Activated CD4-positive, alpha-beta T cell treated with anti-CD3 and anti-CD28 coated beads, Interleukin-2, amount 10 ng/mL, durations not matched to agents 24 days and 14 days (primary cell): ENCODE results near the gene RNF214. TPM values are rescaled to one million over a fixed set of nuclear protein-coding genes. Genes with fewer than 3 reads are reported as not detected.

Source experiments
- DNase-seq: peaks from one replicate; pipeline ENCODE4 v3.0.0; 2022
- H3K27ac Mint-ChIP-seq: one replicate; pipeline ENCODE4 v1.8.0; 2022; ENCODE audit warnings: mild to moderate bottlenecking, mixed read lengths
- H3K27me3 Mint-ChIP-seq: one replicate; pipeline ENCODE4 v1.8.0; 2022; ENCODE audit warnings: mixed read lengths
- H3K36me3 Mint-ChIP-seq: one replicate; pipeline ENCODE4 v1.8.0; 2022; ENCODE audit warnings: low read depth, mild to moderate bottlenecking, mixed read lengths
- H3K4me1 Mint-ChIP-seq: one replicate; pipeline ENCODE4 v1.8.0; 2021; ENCODE audit warnings: mixed read lengths
- H3K4me3 Mint-ChIP-seq: one replicate; pipeline ENCODE4 v1.8.0; 2022; ENCODE audit warnings: mild to moderate bottlenecking, moderate library complexity, mixed read lengths
- H3K9me3 Mint-ChIP-seq: one replicate; pipeline ENCODE4 v1.8.0; 2021; ENCODE audit warnings: mixed read lengths
- intact Hi-C: fragments of 100-400 bp; cut with micrococcal nuclease; formaldehyde crosslinking; loops from one replicate; pipeline ENCODE4 v1.15.1; 2023
- total RNA-seq: library from RNA; stranded (reverse); gene quantifications from 2 replicates; pipeline ENCODE4 v1.2.3, GENCODE V29; 2022

Gene RNF214
- total RNA-seq, 1 donor from 2014 or later, result 23.2 TPM

GRCh38 chr11:117217141-117218084 is 15.1 kb upstream of the RNF214 start:
- Mint-ChIP-seq H3K36me3 (peaks cover 63% of the 10 kb centered on the region), H3K27ac (peak overlapping the region; percentile 19)
- intact Hi-C loops, result no loop called here

GRCh38 chr11:117218133-117218915 is 14.1 kb upstream of the RNF214 start:
- no peak for DNase-seq
- H3K4me1 Mint-ChIP-seq, result peaks cover 7% of the 10 kb centered on the region
- peaks cover 64% of the 10 kb centered on the region for H3K36me3 Mint-ChIP-seq
- no peaks in the 10 kb centered on the region for H3K27me3 Mint-ChIP-seq
- H3K27ac Mint-ChIP-seq, result peak overlapping the region; percentile 1
- H3K9me3 Mint-ChIP-seq, result no peaks in the 10 kb centered on the region
- intact Hi-C loops, result no loop called here
- H3K4me3 Mint-ChIP-seq, result no peak overlapping the region

More at GRCh38 chr11:117217141-117218084, 15.1 kb upstream of the RNF214 start:
- no peaks in the 10 kb centered on the region for H3K27me3 Mint-ChIP-seq
- peaks cover 7% of the 10 kb centered on the region for H3K4me1 Mint-ChIP-seq
- DNase-seq, result no peak
- no peak overlapping the region for H3K4me3 Mint-ChIP-seq
- no peaks in the 10 kb centered on the region for H3K9me3 Mint-ChIP-seq

- intact Hi-C loops, result no loop called here
- peaks cover 7% of the 10 kb centered on the region for H3K4me1 Mint-ChIP-seq
- no peaks in the 10 kb centered on the region for H3K27me3 Mint-ChIP-seq
- no peak overlapping the region for H3K27ac Mint-ChIP-seq
- no peak for DNase-seq
- H3K4me3 Mint-ChIP-seq, result no peak overlapping the region
- peaks cover 66% of the 10 kb centered on the region for H3K36me3 Mint-ChIP-seq
- no peaks in the 10 kb centered on the region for H3K9me3 Mint-ChIP-seq
Measured at GRCh38 chr11:117219001-117219400, 13.5 kb upstream of the RNF214 start.

GRCh38 chr11:117219455-117219854 is 13.0 kb upstream of the RNF214 start:
- no peaks in the 10 kb centered on the region for H3K27me3 Mint-ChIP-seq
- intact Hi-C loops, result no loop called here
- H3K4me1 Mint-ChIP-seq, result peaks cover 7% of the 10 kb centered on the region
- H3K4me3 Mint-ChIP-seq, result no peak overlapping the region
- H3K36me3 Mint-ChIP-seq, result peaks cover 66% of the 10 kb centered on the region
- H3K27ac Mint-ChIP-seq, result no peak overlapping the region
- no peaks in the 10 kb centered on the region for H3K9me3 Mint-ChIP-seq
- DNase-seq, result no peak

- H3K4me3 Mint-ChIP-seq, result no peak overlapping the region
Measured at GRCh38 chr11:117219995-117220394, 12.5 kb upstream of the RNF214 start.

GRCh38 chr11:117220568-117220967 is 11.9 kb upstream of the RNF214 start:
- intact Hi-C loops, result no loop called here
- H3K4me3 Mint-ChIP-seq, result no peak overlapping the region
- peaks cover 5% of the 10 kb centered on the region for H3K4me1 Mint-ChIP-seq
- no peaks in the 10 kb centered on the region for H3K27me3 Mint-ChIP-seq
- no peaks in the 10 kb centered on the region for H3K9me3 Mint-ChIP-seq
- no peak for DNase-seq
- peak overlapping the region; percentile 66 for H3K27ac Mint-ChIP-seq
- H3K36me3 Mint-ChIP-seq, result peaks cover 73% of the 10 kb centered on the region

More at GRCh38 chr11:117219995-117220394, 12.5 kb upstream of the RNF214 start:
- DNase-seq, result no peak
- Mint-ChIP-seq H3K27me3 (no peaks in the 10 kb centered on the region), H3K36me3 (peaks cover 68% of the 10 kb centered on the region), H3K4me1 (peaks cover 5% of the 10 kb centered on the region), H3K9me3 (no peaks in the 10 kb centered on the region), H3K27ac (no peak overlapping the region)
- intact Hi-C loops, result no loop called here

- Mint-ChIP-seq H3K4me1 (peaks cover 5% of the 10 kb centered on the region), H3K27me3 (no peaks in the 10 kb centered on the region), H3K9me3 (no peaks in the 10 kb centered on the region), H3K27ac (no peak overlapping the region), H3K4me3 (no peak overlapping the region), H3K36me3 (peaks cover 75% of the 10 kb centered on the region)
- intact Hi-C loops, result no loop called here
- no peak for DNase-seq
Measured at GRCh38 chr11:117220999-117221774, 11.3 kb upstream of the RNF214 start.

- H3K36me3 Mint-ChIP-seq, result peaks cover 76% of the 10 kb centered on the region
- intact Hi-C loops, result no loop called here
- H3K4me1 Mint-ChIP-seq, result peaks cover 8% of the 10 kb centered on the region
- H3K27me3 Mint-ChIP-seq, result no peaks in the 10 kb centered on the region
- DNase-seq, result no peak
- H3K4me3 Mint-ChIP-seq, result no peak overlapping the region
- H3K27ac Mint-ChIP-seq, result no peak overlapping the region
- no peaks in the 10 kb centered on the region for H3K9me3 Mint-ChIP-seq
Measured at GRCh38 chr11:117221775-117222517, 10.5 kb upstream of the RNF214 start.

GRCh38 chr11:117222991-117223740 is 9.3 kb upstream of the RNF214 start:
- Mint-ChIP-seq H3K27me3 (no peaks in the 10 kb centered on the region), H3K27ac (no peak overlapping the region), H3K9me3 (no peaks in the 10 kb centered on the region), H3K4me1 (peaks cover 11% of the 10 kb centered on the region), H3K36me3 (peaks cover 74% of the 10 kb centered on the region), H3K4me3 (no peak overlapping the region)
- intact Hi-C loops, result no loop called here
- DNase-seq, result no peak

- H3K4me1 Mint-ChIP-seq, result peaks cover 17% of the 10 kb centered on the region
- intact Hi-C loops, result no loop called here
- H3K27ac Mint-ChIP-seq, result no peak overlapping the region
- H3K9me3 Mint-ChIP-seq, result no peaks in the 10 kb centered on the region
- no peak overlapping the region for H3K4me3 Mint-ChIP-seq
- peaks cover 72% of the 10 kb centered on the region for H3K36me3 Mint-ChIP-seq
- DNase-seq, result no peak
- no peaks in the 10 kb centered on the region for H3K27me3 Mint-ChIP-seq
Measured at GRCh38 chr11:117223741-117224689, 8.5 kb upstream of the RNF214 start.

- peak overlapping the region; percentile 37 for H3K27ac Mint-ChIP-seq
- H3K4me3 Mint-ChIP-seq, result no peak overlapping the region
- peaks cover 26% of the 10 kb centered on the region for H3K4me1 Mint-ChIP-seq
- peaks cover 73% of the 10 kb centered on the region for H3K36me3 Mint-ChIP-seq
- H3K9me3 Mint-ChIP-seq, result no peaks in the 10 kb centered on the region
- intact Hi-C loops, result no loop called here
- DNase-seq, result no peak
- H3K27me3 Mint-ChIP-seq, result no peaks in the 10 kb centered on the region
Measured at GRCh38 chr11:117225553-117226170, 6.8 kb upstream of the RNF214 start.
